GM19351 (cell line): ENCODE data around the gene CCR4.
"Not testable (repeated sequence)": the region's sequence is repeated elsewhere in the genome, so short reads cannot be mapped to it uniquely, and the experiment has no call there.

Experiments
- ATAC-seq: cut with Tn5 transposase; IDR thresholded peaks from one replicate; pipeline ENCODE4 v1.9.1; 2021; ENCODE audit warnings: mild to moderate bottlenecking, moderate library complexity; ENCODE audit not compliant: unreplicated experiment

Gene CCR4

DNA sequence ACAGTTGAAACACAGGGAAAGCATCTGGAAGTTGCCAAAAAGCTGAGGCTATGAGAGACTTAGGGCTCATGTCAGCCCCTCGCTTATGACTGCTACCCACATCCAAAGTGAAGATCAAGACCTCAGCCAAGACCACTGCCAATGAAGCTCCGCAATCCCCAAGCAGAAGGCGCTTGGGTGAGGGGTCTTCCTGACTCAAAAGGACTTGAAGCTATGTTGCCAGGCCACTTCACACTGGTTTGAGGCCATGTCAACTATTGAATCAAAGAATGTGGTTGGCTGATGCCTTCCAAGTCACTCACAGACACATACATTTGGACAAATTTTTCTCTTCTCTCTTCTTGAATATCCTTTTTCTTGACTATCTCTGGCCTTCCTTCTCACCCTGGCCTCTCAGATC, 928 bp upstream of the CCR4 start:
- ATAC-seq = no peak

GRCh38 chr3:32952369-32953077, 1.1 kb downstream of the CCR4 start:
- no peak for ATAC-seq

GRCh38 chr3:32954506-32954905, 3.1 kb downstream of the CCR4 start:
- ATAC-seq = no peak

- no peak for ATAC-seq
These were observed 5.5 kb downstream of the CCR4 start for GRCh38 chr3:32956750-32957570.

DNA sequence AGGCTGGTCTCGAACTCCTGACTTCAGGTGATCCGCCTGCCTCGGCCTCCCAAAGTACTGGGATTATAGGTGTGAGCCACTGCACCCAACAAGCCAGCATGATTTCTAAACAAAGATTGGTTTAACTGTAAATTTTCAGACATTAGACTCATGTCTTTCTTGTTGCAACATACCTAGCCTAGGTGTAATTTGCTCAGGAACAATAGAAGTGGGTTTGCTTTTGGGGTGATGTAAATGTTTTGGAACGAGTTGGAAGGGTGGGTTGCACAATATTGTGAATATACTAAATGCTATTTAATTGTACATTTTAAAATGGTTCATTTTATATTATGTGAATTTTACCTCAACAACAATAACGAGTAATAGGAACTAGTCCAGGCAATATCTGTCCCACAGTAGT, 7.1 kb downstream of the CCR4 start:
- no peak for ATAC-seq

GRCh38 chr3:32959371-32959770, 7.9 kb downstream of the CCR4 start:
- no peak for ATAC-seq

GRCh38 chr3:32960404-32961170, 9.1 kb downstream of the CCR4 start:
- peak; percentile 82 for ATAC-seq

DNA sequence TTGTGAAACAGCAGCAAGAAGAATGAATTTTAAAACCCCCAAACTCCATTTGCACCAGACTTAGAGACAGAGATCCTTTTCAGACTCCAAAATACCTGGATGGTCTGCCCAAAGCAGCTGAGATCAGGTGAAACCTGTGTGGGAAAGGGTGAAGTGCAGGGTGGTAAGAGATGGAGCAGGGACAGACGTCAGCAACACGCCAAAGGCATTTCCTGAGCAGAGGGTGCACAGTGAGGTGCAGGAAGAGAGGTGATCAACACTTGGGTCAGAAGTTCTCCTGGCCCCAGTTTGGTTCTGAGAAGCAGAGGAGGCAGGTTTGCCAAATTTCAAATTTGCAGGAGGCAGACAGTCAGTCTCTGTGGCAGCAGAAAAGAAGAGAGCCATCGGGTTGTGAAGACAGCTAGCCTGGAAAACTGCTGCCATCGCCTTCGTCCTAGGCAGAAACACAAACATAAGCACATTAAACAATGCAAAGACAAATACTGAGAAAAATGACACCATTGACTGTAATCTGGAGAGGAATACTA, 9.8 kb downstream of the CCR4 start:
- ATAC-seq = no peak

DNA sequence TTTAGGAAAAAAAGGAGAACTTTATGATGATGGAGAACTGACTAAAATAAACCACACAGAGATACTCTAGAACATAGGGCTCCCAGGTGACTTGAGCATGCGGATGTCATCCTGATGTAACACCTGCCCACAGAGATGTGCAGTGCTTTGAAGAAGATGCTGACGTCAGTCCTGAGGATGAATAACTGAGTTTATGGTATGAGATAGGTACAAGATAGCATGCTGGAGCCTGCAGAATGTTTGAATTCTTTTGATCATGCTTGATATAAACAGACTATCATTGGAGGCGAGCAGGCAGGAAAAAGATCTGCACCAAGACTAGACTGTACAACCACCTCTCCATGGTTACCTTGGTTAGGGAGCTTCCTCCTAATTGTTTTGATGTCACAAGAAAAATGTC, 12.4 kb downstream of the CCR4 start:
- no peak for ATAC-seq

GRCh38 chr3:32964781-32965180, 13.3 kb downstream of the CCR4 start:
- ATAC-seq = not testable (repeated sequence)

DNA sequence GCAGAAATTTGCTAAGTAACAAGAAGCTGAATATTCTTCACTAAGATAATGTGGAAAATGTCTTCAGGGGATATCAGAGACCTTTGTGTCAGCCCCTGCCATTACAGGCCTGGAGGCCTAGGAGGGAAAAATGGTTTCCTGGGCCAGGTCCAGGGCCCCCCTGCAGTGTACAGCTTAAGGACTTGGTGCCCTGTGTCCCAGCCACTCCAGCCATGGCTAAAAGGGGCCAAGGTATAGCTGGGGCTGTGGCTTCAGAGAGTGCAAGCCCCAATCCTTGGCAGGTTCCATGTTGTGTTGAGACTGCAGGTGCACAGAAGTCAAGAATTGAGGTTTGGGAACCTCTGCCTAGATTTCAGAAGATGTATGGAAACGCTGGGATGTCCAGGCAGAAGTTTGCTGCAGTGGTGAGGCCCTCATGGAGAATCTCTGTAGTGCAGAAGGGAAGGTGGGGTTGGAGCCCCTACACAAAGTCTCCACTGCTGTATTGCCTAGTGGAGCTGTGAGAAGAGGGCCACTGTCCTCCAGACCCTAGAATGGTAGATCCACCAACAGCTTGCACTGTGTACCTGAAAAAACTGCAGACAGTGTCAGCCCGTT, 14.3 kb downstream of the CCR4 start:
- ATAC-seq = not testable (repeated sequence)

- ATAC-seq = not testable (repeated sequence)
These were observed 15.2 kb downstream of the CCR4 start for GRCh38 chr3:32966627-32967026.

GRCh38 chr3:32968166-32968919, 16.9 kb downstream of the CCR4 start:
- ATAC-seq = no peak

DNA sequence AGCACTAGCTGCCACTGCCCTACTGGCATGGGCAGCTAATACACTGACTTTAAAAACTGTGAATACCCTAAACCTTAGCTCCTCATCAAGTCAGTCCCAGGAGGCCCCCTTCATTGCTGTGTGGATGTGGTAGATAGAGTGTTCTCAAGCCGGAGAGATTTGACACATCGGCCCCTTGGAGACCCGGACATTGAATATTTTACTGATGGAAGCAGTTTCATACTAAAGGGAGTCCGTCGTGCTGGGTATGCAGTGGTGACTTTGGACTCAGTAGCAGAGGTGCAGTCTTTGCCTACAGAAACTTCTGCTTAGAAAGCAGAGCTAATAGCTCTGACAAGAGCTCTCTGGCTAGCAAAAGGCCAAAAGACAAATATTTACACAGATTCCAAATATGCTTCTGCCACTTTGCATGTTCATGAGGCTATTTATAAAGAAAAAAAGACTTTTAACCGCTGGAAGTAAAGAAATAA, 17.5 kb downstream of the CCR4 start:
- ATAC-seq = no peak

- no peak for ATAC-seq
These were observed 18.2 kb downstream of the CCR4 start for GRCh38 chr3:32969656-32970055.

DNA sequence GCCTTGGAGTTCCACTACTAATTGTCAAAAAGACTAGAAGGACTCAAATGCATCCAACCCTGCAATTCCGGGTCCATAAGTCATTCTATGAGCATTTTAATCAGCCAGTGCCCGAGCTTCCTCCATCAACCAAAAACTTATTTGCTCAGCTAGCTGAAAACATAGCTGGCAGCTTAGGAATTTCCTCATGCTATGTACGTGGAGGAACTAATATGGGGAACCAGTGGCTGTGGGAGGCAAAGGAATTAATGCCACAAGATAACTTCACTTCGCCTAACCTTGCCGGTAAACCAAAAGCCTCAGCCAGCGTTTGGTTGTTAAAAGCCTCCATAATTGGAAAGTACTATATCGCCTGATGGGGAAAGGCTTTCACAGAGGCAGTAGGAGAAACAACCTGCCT, 19.8 kb downstream of the CCR4 start:
- not testable (repeated sequence) for ATAC-seq

DNA sequence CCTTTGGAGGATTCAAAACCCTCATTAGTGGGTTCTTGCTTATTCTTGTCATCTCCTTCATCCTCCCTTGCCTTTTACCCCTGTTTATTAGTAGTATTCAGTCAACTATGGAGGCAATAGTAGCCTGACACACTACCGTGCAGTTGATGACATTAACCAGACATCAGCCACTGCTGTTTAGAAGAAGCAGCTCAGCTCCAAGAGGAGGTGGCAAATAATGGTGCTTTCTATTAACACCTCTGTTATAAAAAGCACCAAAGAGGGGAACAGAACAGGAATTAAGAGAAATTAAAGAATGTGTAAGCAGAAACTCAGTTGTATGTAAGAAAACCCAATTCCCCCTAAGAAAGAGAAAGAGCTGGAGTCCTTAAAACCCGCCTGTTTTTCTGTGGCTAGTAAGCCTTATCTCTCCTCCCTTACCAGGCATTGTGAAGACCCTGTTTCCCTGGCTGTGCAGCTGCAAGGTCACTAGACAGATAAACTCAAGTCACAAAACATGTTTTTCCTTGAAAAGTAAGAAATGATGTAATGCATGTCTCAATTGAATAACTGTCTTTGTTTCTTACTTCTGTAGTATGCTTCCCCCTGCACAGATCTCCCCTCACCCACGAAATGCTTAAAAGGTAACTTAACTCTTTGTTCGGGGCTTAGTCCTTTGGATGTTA, 21.2 kb downstream of the CCR4 start:
- ATAC-seq = no peak

DNA sequence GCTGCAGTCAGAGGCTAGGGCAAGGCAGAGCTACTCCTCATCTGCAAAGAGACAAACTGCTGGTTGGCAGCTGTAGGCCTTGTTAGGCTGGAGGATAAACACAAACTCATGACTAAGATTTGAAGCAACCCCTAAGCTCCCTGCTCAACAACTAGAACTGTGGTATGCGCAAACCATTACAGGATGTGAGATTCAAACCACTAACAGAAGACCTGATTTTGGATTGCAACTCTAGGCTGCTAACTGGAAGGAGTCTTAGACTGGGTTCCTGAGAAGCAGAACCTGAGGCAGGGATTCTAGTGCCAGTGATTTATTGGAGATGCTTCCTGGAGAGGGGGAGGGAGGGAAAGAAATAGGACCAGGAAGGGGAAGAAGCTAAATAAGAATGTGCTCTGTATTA, 22.5 kb downstream of the CCR4 start:
- peak; percentile 97 for ATAC-seq

- no peak for ATAC-seq
These were observed 24.6 kb downstream of the CCR4 start for GRCh38 chr3:32975891-32976595.
